ENCODE measurements around the gene LSMEM2.

LSMEM2 gene

GRCh38 chr3:50294492-50295403 is 15.9 kb downstream of the LSMEM2 start:
- DNase-seq (ENCODE audit: low read depth, low spot score), result no peak
- TF ChIP-seq POLR2AphosphoS5 (IDR thresholded peaks at IDR 0.05; ENCODE audit: borderline replicate concordance, low read depth, low read length), result no peak
- TF ChIP-seq FOXP2 (optimal IDR thresholded peaks at IDR 0.05; ENCODE audit: control extremely low read depth, extremely low read length, insufficient read depth), result no peak

DNA sequence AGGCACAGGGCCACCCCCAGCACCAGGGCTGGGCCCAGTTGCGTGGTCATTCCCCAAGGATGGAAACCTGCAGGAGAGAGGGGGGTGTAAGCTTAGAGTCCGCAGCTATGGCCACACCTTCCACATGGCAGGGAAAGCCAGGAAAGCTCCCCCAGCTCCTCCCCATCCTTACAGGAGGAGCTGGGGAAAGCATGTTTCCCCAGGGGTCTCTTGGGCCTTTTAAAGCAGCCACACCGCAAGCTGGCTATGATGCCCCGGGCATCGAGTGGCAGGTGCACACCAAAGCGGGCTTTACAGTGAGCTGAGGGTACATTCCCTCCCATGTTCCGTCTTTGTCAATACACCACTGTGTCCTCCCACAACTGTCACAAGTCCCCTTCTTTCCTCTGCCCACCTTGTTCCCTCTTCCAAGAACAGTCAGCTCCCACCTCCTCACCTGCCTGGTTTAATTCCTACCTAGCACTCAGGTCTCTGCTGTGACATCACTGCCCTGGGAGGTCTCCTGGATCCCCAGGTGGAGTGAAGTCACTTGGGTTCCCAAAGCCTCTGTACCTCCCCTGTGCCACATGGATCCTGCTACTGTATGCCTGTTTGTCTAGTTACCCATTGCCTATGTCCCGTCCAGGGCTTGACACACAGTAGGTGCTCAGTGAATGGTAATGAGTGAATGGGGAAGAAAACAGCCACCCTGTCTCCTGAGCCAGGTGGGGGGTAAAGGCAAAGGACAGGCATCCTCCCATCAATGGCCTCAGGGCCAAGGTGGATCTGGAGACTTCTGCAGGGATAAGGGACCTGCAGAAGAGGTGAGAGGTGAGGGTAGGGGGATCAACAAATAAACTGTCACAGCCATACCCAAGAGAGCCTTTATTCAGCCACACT is 16.9 kb downstream of the LSMEM2 start:
- Histone ChIP-seq H3K9me3 (ENCODE audit: low read depth, low read length) (no peaks in the 10 kb centered on the region), H3K27ac (no peak overlapping the region), H3K36me3 (ENCODE audit: insufficient read depth, low read length) (no peaks in the 10 kb centered on the region), H3K4me3 (no peak overlapping the region), H3K9ac (ENCODE audit: insufficient read length) (no peak overlapping the region)
- no peak for DNase-seq (ENCODE audit: low read depth, low spot score)
- TF ChIP-seq POLR2AphosphoS5 (IDR thresholded peaks at IDR 0.05; ENCODE audit: borderline replicate concordance, low read depth, low read length) (no peak), FOXP2 (optimal IDR thresholded peaks at IDR 0.05; ENCODE audit: control extremely low read depth, extremely low read length, insufficient read depth) (no peak), EZH2 (IDR thresholded peaks at IDR 0.05) (no peak)

More at GRCh38 chr3:50294492-50295403, 15.9 kb downstream of the LSMEM2 start:
- Histone ChIP-seq H3K9me3 (ENCODE audit: low read depth, low read length) (no peaks in the 10 kb centered on the region), H3K27ac (no peak overlapping the region), H3K36me3 (ENCODE audit: insufficient read depth, low read length) (peaks cover 1% of the 10 kb centered on the region; the same call in 1 of the 2 replicates), H3K9ac (ENCODE audit: insufficient read length) (no peak overlapping the region), H3K4me3 (no peak overlapping the region)

- no peak for TF ChIP-seq POLR2AphosphoS5 (IDR thresholded peaks at IDR 0.05; ENCODE audit: borderline replicate concordance, low read depth, low read length)
- no peak for TF ChIP-seq EZH2 (IDR thresholded peaks at IDR 0.05)
- TF ChIP-seq FOXP2 (optimal IDR thresholded peaks at IDR 0.05; ENCODE audit: control extremely low read depth, extremely low read length, insufficient read depth), result no peak
- Histone ChIP-seq H3K4me3 (no peak overlapping the region), H3K27ac (no peak overlapping the region), H3K9ac (ENCODE audit: insufficient read length) (no peak overlapping the region), H3K36me3 (ENCODE audit: insufficient read depth, low read length) (no peaks in the 10 kb centered on the region), H3K9me3 (ENCODE audit: low read depth, low read length) (no peaks in the 10 kb centered on the region)
- no peak for DNase-seq (ENCODE audit: low read depth, low spot score)
Observed at GRCh38 chr3:50296721-50297383, 18.0 kb downstream of the LSMEM2 start.

- H3K4me3 ChIP-seq, result no peak overlapping the region
- H3K9ac ChIP-seq (ENCODE audit: insufficient read length), result no peak overlapping the region
- no peaks in the 10 kb centered on the region for H3K36me3 ChIP-seq (ENCODE audit: insufficient read depth, low read length)
- TF ChIP-seq FOXP2 (optimal IDR thresholded peaks at IDR 0.05; ENCODE audit: control extremely low read depth, extremely low read length, insufficient read depth), result no peak
- no peak for TF ChIP-seq EZH2 (IDR thresholded peaks at IDR 0.05)
- TF ChIP-seq POLR2AphosphoS5 (IDR thresholded peaks at IDR 0.05; ENCODE audit: borderline replicate concordance, low read depth, low read length), result no peak
- no peak for DNase-seq (ENCODE audit: low read depth, low spot score)
- no peaks in the 10 kb centered on the region for H3K9me3 ChIP-seq (ENCODE audit: low read depth, low read length)
- no peak overlapping the region for H3K27ac ChIP-seq
Observed at GRCh38 chr3:50297384-50297775, 18.5 kb downstream of the LSMEM2 start.

DNA sequence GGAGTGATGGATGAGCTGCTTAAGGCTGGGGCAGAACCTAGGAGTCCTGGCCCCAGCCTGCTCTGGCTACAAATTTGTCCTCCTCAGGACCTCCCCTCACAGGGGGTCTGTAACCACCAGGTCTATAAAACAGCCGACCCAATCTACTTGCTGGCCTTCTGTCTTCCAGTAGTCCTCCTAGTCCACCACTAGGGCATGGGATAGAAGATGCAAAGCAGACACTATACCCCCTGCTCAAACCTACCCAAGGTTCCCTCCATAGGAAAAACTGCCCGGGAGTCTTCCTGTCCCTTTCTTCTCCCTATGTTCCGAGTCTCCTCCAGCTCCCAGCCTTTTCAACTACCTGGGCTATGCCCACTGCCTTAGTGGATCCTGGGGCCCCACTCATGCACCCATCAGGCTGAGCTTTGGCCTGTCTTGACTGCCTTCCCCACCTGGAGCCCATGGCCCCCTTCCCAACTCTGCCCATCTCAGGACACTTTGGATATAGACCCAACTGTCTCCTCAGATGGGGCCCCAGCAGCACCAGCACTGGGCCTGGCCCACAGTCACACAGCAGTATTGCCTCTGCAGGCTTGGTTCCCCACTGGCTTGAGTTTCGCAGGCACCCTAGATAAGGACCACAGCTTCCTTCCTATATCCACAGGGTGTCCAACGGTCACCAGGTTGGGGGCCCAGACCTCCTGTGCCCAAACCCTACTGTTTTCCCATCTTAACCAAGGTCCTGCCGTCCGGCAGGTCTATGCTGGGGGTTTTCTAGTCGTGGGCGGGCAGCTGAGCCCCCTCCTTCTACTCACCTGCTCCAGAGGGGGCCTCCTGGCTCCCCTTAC is 19.2 kb downstream of the LSMEM2 start:
- no peak overlapping the region for H3K27ac ChIP-seq
- H3K9me3 ChIP-seq (ENCODE audit: low read depth, low read length), result no peaks in the 10 kb centered on the region
- H3K36me3 ChIP-seq (ENCODE audit: insufficient read depth, low read length), result no peaks in the 10 kb centered on the region
- no peak for TF ChIP-seq POLR2AphosphoS5 (IDR thresholded peaks at IDR 0.05; ENCODE audit: borderline replicate concordance, low read depth, low read length)
- no peak for TF ChIP-seq EZH2 (IDR thresholded peaks at IDR 0.05)
- no peak for TF ChIP-seq FOXP2 (optimal IDR thresholded peaks at IDR 0.05; ENCODE audit: control extremely low read depth, extremely low read length, insufficient read depth)
- H3K9ac ChIP-seq (ENCODE audit: insufficient read length), result no peak overlapping the region
- DNase-seq (ENCODE audit: low read depth, low spot score), result no peak
- peak overlapping the region; percentile 82 for H3K4me3 ChIP-seq

GRCh38 chr3:50298836-50299637 is 20.1 kb downstream of the LSMEM2 start, which contains the start of the genes HYAL3 and NAA80:
TSS of gene HYAL3 (minus strand) at chr3:50299405. CDS start at chr3:50295602, 3,803 bp downstream.
TSS of gene NAA80 (minus strand) at chr3:50299405. CDS start at chr3:50297463, 1,942 bp downstream.
- DNase-seq (ENCODE audit: low read depth, low spot score), result peak; percentile 88
- no peaks in the 10 kb centered on the region for H3K9me3 ChIP-seq (ENCODE audit: low read depth, low read length)
- TF ChIP-seq FOXP2 (optimal IDR thresholded peaks at IDR 0.05; ENCODE audit: control extremely low read depth, extremely low read length, insufficient read depth) (no peak), POLR2AphosphoS5 (IDR thresholded peaks at IDR 0.05; ENCODE audit: borderline replicate concordance, low read depth, low read length) (peak; percentile 81)
- H3K4me3 ChIP-seq, result peak within 1 kb of the TSS; percentile 82
- no peaks in the 10 kb centered on the region for H3K36me3 ChIP-seq (ENCODE audit: insufficient read depth, low read length)
- no peak within 1 kb of the TSS; the same call in 1 of the 2 replicates for H3K27ac ChIP-seq
- peak within 1 kb of the TSS; percentile 72 for H3K9ac ChIP-seq (ENCODE audit: insufficient read length)

GRCh38 chr3:50299638-50299928 is 20.7 kb downstream of the LSMEM2 start:
- Histone ChIP-seq H3K9ac (ENCODE audit: insufficient read length) (peak overlapping the region; percentile 61), H3K36me3 (ENCODE audit: insufficient read depth, low read length) (no peaks in the 10 kb centered on the region), H3K9me3 (ENCODE audit: low read depth, low read length) (no peaks in the 10 kb centered on the region), H3K4me3 (peak overlapping the region; percentile 82), H3K27ac (no peak overlapping the region; the same call in 1 of the 2 replicates)
- DNase-seq (ENCODE audit: low read depth, low spot score), result no peak
- TF ChIP-seq EZH2 (IDR thresholded peaks at IDR 0.05) (no peak), FOXP2 (optimal IDR thresholded peaks at IDR 0.05; ENCODE audit: control extremely low read depth, extremely low read length, insufficient read depth) (no peak), POLR2AphosphoS5 (IDR thresholded peaks at IDR 0.05; ENCODE audit: borderline replicate concordance, low read depth, low read length) (no peak)

Measured in SK-N-MC (cell line).